ENCODE results near the gene GASK1A.

The GASK1A gene

GRCh38 chr3:43095370-43095769 is 116.3 kb downstream of the GASK1A start:
- ATAC-seq, result no peak
- TF ChIP-seq CSDC2 (CRISPR knock-in tag; IDR thresholded peaks at IDR 0.05) (no peak), ZNF70 (CRISPR knock-in tag; IDR thresholded peaks at IDR 0.05) (no peak), ZNF565 (CRISPR knock-in tag; conservative IDR thresholded peaks at IDR 0.05; ENCODE audit: low read depth) (no peak), TSHZ2 (CRISPR knock-in tag; IDR thresholded peaks at IDR 0.05) (no peak), ZNF8 (CRISPR knock-in tag; IDR thresholded peaks at IDR 0.05) (no peak), GLIS3 (CRISPR knock-in tag; IDR thresholded peaks at IDR 0.05) (no peak), BACH2 (CRISPR knock-in tag; IDR thresholded peaks at IDR 0.05; ENCODE audit: borderline replicate concordance) (no peak)

GRCh38 chr3:43096761-43097160 is 117.7 kb downstream of the GASK1A start:
- no peak for ATAC-seq
- no peak for TF ChIP-seq ISL1 (CRISPR knock-in tag; IDR thresholded peaks at IDR 0.05)
- no peak for TF ChIP-seq TOX (CRISPR knock-in tag; IDR thresholded peaks at IDR 0.05; ENCODE audit: borderline replicate concordance)
- no peak for TF ChIP-seq CSRNP3 (CRISPR knock-in tag; IDR thresholded peaks at IDR 0.05)
- no peak for TF ChIP-seq PATZ1 (CRISPR knock-in tag; IDR thresholded peaks at IDR 0.05; ENCODE audit: borderline replicate concordance)
- TF ChIP-seq ARNTL (CRISPR knock-in tag; IDR thresholded peaks at IDR 0.05; ENCODE audit: borderline replicate concordance, low read depth), result no peak
- no peak for TF ChIP-seq ZNF8 (CRISPR knock-in tag; IDR thresholded peaks at IDR 0.05)
- no peak for TF ChIP-seq CREB5 (CRISPR knock-in tag; IDR thresholded peaks at IDR 0.05; ENCODE audit: low read depth)
- no peak for TF ChIP-seq TSHZ2 (CRISPR knock-in tag; IDR thresholded peaks at IDR 0.05)
- TF ChIP-seq ZNF70 (CRISPR knock-in tag; IDR thresholded peaks at IDR 0.05), result no peak
- TF ChIP-seq ZC3H10 (CRISPR knock-in tag; IDR thresholded peaks at IDR 0.05), result no peak
- no peak for TF ChIP-seq GLIS3 (CRISPR knock-in tag; IDR thresholded peaks at IDR 0.05)

GRCh38 chr3:43097400-43098080 is 118.4 kb downstream of the GASK1A start:
- ATAC-seq, result no peak
- no peak for TF ChIP-seq SNAI2 (CRISPR knock-in tag; IDR thresholded peaks at IDR 0.05)
- no peak for TF ChIP-seq BACH2 (CRISPR knock-in tag; IDR thresholded peaks at IDR 0.05; ENCODE audit: borderline replicate concordance)
- TF ChIP-seq ZC3H10 (CRISPR knock-in tag; IDR thresholded peaks at IDR 0.05), result no peak
- TF ChIP-seq TCF4 (CRISPR knock-in tag; IDR thresholded peaks at IDR 0.05; ENCODE audit: borderline replicate concordance), result no peak
- no peak for TF ChIP-seq ISL1 (CRISPR knock-in tag; IDR thresholded peaks at IDR 0.05)
- TF ChIP-seq TOX (CRISPR knock-in tag; IDR thresholded peaks at IDR 0.05; ENCODE audit: borderline replicate concordance), result no peak
- no peak for TF ChIP-seq OSR1 (CRISPR knock-in tag; IDR thresholded peaks at IDR 0.05)
- TF ChIP-seq PATZ1 (CRISPR knock-in tag; IDR thresholded peaks at IDR 0.05; ENCODE audit: borderline replicate concordance), result no peak
- TF ChIP-seq RARB (CRISPR knock-in tag; IDR thresholded peaks at IDR 0.05), result no peak
- TF ChIP-seq ZNF70 (CRISPR knock-in tag; IDR thresholded peaks at IDR 0.05), result no peak

Data from SK-N-SH treated with all-trans-retinoic acid at 6 μM for 48 hours (cell line).